PC-3 (cell line): ENCODE results near the gene RPLP2.

Experiments used
- CTCF ChIP-seq: fragments of 300-600 bp; sonication (generic); conservative IDR thresholded peaks from 2 replicates; pipeline ENCODE4 v1.5.1; 2017; ENCODE audit warnings: antibody characterized with exemption, low read depth, mild to moderate bottlenecking, low read length
- EZH2 ChIP-seq: fragments of 300-600 bp; sonication (generic); IDR thresholded peaks from one replicate; pipeline ENCODE4 v1.6.1; 2017; ENCODE audit warnings: antibody characterized with exemption, mild to moderate bottlenecking, low read length; ENCODE audit not compliant: unreplicated experiment

GRCh38 chr11:767238-767637, 42.5 kb upstream of the RPLP2 start:
- TF ChIP-seq CTCF (no peak), EZH2 (no peak)
